HEK293 (cell line): Measurements from ENCODE around the gene TIE1.

ENCODE experiments used
- CTCF ChIA-PET: fragments of 350-600 bp; formaldehyde crosslinking; extraction: SDS; loops from one replicate; lab custom pipeline; 2021; ENCODE audit warnings: antibody characterized with exemption; lab: Yijun Ruan, JAX
- POLR2A ChIA-PET: fragments of 300-600 bp; formaldehyde crosslinking; extraction: SDS; loops from one replicate; lab custom pipeline; 2020; ENCODE audit warnings: antibody characterized with exemption, inconsistent platforms; lab: Yijun Ruan, JAX
- H3K27ac ChIP-seq: fragments of 200-500 bp; sonication (Bioruptor generic); 2 replicates; pipeline ENCODE4 v1.5.1; 2014; ENCODE audit warnings: low read depth, low read length, control low read depth, inconsistent platforms; ENCODE audit errors: extremely low read depth
- H3K36me3 ChIP-seq, 2 experiments: fragments of 200-500 bp in 1 of 2; sonication (Bioruptor generic) in 1 of 2; 1 replicate in 1 of 2; 2 replicates in 1 of 2; pipeline ENCODE4 v1.5.1; 2014 to 2017; ENCODE audit warnings: inconsistent platforms in 2 of 2, low read length in 2 of 2; ENCODE audit not compliant: control insufficient read depth in 2 of 2, insufficient read depth in 1 of 2
- H3K4me1 ChIP-seq: fragments of 200-500 bp; sonication (Bioruptor generic); 2 replicates; pipeline ENCODE4 v1.5.1; 2014; ENCODE audit warnings: mild to moderate bottlenecking, low read length, inconsistent platforms; ENCODE audit not compliant: control insufficient read depth, insufficient read depth
- H3K4me3 ChIP-seq: 2 replicates; pipeline ENCODE4 v1.5.1; 2011; ENCODE audit warnings: low read depth, mild to moderate bottlenecking, control low read depth, low read length, moderate library complexity
- H3K9me3 ChIP-seq: fragments of 200-500 bp; sonication (Bioruptor generic); 2 replicates; pipeline ENCODE4 v1.5.1; 2014; ENCODE audit warnings: low read depth, low read length, inconsistent platforms; ENCODE audit not compliant: control insufficient read depth, insufficient read depth
- CTCF ChIP-seq: fragments of 450-650 bp; formaldehyde crosslinking; IDR thresholded peaks from 2 replicates; pipeline ENCODE4 v1.5.1; 2016; ENCODE audit warnings: missing biosample characterization, missing genetic modification characterization
- ELK4 ChIP-seq: IDR thresholded peaks from 2 replicates; pipeline ENCODE4 v1.6.1; 2011; ENCODE audit warnings: mild to moderate bottlenecking, low read depth, low read length, borderline replicate concordance
- GLI4 ChIP-seq: fragments of 450-650 bp; formaldehyde crosslinking; IDR thresholded peaks from 2 replicates; pipeline ENCODE4 v1.5.1; 2016; ENCODE audit warnings: missing biosample characterization, missing genetic modification characterization
- GLIS1 ChIP-seq: fragments of 450-650 bp; formaldehyde crosslinking; IDR thresholded peaks from 2 replicates; pipeline ENCODE4 v1.5.1; 2016; ENCODE audit warnings: missing biosample characterization, missing genetic modification characterization
- MZF1 ChIP-seq: fragments of 450-650 bp; formaldehyde crosslinking; IDR thresholded peaks from 2 replicates; pipeline ENCODE4 v1.5.1; 2017; ENCODE audit warnings: missing biosample characterization, missing genetic modification characterization, borderline replicate concordance
- OSR2 ChIP-seq: fragments of 450-650 bp; formaldehyde crosslinking; IDR thresholded peaks from 2 replicates; pipeline ENCODE4 v1.5.1; 2016; ENCODE audit warnings: missing biosample characterization, missing genetic modification characterization
- RBAK ChIP-seq: fragments of 450-650 bp; formaldehyde crosslinking; IDR thresholded peaks from 2 replicates; pipeline ENCODE4 v1.5.1; 2016; ENCODE audit warnings: missing biosample characterization, missing genetic modification characterization
- SP3 ChIP-seq: fragments of 450-650 bp; formaldehyde crosslinking; IDR thresholded peaks from 2 replicates; pipeline ENCODE4 v1.5.1; 2016; ENCODE audit warnings: missing biosample characterization, missing genetic modification characterization
- ZFP3 ChIP-seq: fragments of 450-650 bp; formaldehyde crosslinking; IDR thresholded peaks from 2 replicates; pipeline ENCODE4 v1.5.1; 2016; ENCODE audit warnings: low read depth, missing biosample characterization, missing genetic modification characterization
- ZNF140 ChIP-seq: fragments of 450-650 bp; formaldehyde crosslinking; IDR thresholded peaks from 2 replicates; pipeline ENCODE4 v1.5.1; 2016; ENCODE audit warnings: missing biosample characterization, missing genetic modification characterization
- ZNF302 ChIP-seq: fragments of 450-650 bp; formaldehyde crosslinking; IDR thresholded peaks from 2 replicates; pipeline ENCODE4 v1.5.1; 2016; ENCODE audit warnings: missing biosample characterization, missing genetic modification characterization, low read depth
- ZNF501 ChIP-seq: fragments of 450-650 bp; formaldehyde crosslinking; IDR thresholded peaks from 2 replicates; pipeline ENCODE4 v1.5.1; 2016; ENCODE audit warnings: missing biosample characterization, missing genetic modification characterization
- ZNF561 ChIP-seq: fragments of 450-650 bp; IDR thresholded peaks from 2 replicates; pipeline ENCODE4 v1.5.1; 2018; ENCODE audit warnings: missing biosample characterization, missing genetic modification characterization, borderline replicate concordance
- ZSCAN5A ChIP-seq: fragments of 450-650 bp; formaldehyde crosslinking; IDR thresholded peaks from 2 replicates; pipeline ENCODE4 v1.5.1; 2016; ENCODE audit warnings: missing biosample characterization, missing genetic modification characterization
- TF ChIP-seq, protein P1 (sequence below): fragments of 450-650 bp; formaldehyde crosslinking; IDR thresholded peaks from 2 replicates; pipeline ENCODE4 v1.5.1; 2016; ENCODE audit warnings: missing biosample characterization, missing genetic modification characterization
- TF ChIP-seq, protein P2 (sequence below): fragments of 450-650 bp; formaldehyde crosslinking; IDR thresholded peaks from 2 replicates; pipeline ENCODE4 v1.5.1; 2016; ENCODE audit warnings: missing biosample characterization, missing genetic modification characterization
- TF ChIP-seq, protein P3 (sequence below): fragments of 450-650 bp; formaldehyde crosslinking; IDR thresholded peaks from 2 replicates; pipeline ENCODE4 v1.5.1; 2016; ENCODE audit warnings: missing biosample characterization, missing genetic modification characterization

The TIE1 gene

GRCh38 chr1:43366179-43366578, 65.4 kb downstream of the TIE1 start (continued):
- TF ChIP-seq CTCF (tag by site-specific recombination) (no peak), GLI4 (tag by site-specific recombination) (no peak), ZSCAN5A (no peak), OSR2 (no peak), GLIS1 (tag by site-specific recombination) (peak; percentile 62), ZNF302 (tag by site-specific recombination) (no peak)
- TF ChIP-seq, protein P1, sequence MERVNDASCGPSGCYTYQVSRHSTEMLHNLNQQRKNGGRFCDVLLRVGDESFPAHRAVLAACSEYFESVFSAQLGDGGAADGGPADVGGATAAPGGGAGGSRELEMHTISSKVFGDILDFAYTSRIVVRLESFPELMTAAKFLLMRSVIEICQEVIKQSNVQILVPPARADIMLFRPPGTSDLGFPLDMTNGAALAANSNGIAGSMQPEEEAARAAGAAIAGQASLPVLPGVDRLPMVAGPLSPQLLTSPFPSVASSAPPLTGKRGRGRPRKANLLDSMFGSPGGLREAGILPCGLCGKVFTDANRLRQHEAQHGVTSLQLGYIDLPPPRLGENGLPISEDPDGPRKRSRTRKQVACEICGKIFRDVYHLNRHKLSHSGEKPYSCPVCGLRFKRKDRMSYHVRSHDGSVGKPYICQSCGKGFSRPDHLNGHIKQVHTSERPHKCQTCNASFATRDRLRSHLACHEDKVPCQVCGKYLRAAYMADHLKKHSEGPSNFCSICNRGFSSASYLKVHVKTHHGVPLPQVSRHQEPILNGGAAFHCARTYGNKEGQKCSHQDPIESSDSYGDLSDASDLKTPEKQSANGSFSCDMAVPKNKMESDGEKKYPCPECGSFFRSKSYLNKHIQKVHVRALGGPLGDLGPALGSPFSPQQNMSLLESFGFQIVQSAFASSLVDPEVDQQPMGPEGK: 0 out of 2 replicates have a peak, but pooled peaks have one; percentile 6

DNA sequence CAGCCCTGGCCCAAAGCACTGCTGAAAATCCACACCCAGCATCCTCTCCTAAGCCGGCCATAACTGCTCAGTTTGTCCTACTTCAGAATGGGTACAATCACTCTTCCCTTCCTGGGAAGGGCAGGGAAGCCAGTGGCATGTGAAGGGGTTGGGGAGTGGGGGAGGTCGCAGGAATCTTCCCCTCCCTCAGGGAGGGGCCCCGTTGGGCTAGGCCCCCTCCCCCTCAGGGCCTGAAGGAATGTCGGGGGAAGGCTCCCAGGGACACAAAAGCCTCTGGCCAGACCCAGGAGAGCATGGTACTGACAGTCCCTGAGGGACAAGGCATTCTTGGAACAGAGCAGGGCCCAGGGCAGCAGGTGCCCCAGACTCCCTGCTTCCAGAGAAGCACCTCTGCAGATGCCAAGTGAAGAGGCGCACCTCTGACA, 65.8 kb downstream of the TIE1 start:
- H3K27ac ChIP-seq: no peak overlapping the region
- H3K4me1 ChIP-seq: peaks cover 8% of the 10 kb centered on the region; the same call in 1 of the 2 replicates
- no peak for TF ChIP-seq MZF1 (tag by site-specific recombination)
- TF ChIP-seq ZNF140: no peak
- TF ChIP-seq ZFP3: no peak
- no peak for TF ChIP-seq ZNF501 (tag by site-specific recombination)
- TF ChIP-seq SP3: 0 out of 2 replicates have a peak, but pooled peaks have one; percentile 10
- no peak for TF ChIP-seq ZNF561 (tag by site-specific recombination)
- TF ChIP-seq, protein P1: peak; percentile 15; the same call in 1 of the 2 replicates
- no peak for TF ChIP-seq ELK4
- TF ChIP-seq, protein P2, sequence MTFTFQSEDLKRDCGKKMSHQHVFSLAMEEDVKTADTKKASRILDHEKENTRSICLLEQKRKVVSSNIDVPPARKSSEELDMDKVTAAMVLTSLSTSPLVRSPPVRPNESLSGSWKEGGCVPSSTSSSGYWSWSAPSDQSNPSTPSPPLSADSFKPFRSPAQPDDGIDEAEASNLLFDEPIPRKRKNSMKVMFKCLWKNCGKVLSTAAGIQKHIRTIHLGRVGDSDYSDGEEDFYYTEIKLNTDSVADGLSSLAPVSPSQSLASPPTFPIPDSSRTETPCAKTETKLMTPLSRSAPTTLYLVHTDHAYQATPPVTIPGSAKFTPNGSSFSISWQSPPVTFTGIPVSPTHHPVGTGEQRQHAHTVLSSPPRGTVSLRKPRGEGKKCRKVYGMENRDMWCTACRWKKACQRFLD: no peak
- no peak for TF ChIP-seq RBAK (tag by site-specific recombination)
- TF ChIP-seq, protein P3, sequence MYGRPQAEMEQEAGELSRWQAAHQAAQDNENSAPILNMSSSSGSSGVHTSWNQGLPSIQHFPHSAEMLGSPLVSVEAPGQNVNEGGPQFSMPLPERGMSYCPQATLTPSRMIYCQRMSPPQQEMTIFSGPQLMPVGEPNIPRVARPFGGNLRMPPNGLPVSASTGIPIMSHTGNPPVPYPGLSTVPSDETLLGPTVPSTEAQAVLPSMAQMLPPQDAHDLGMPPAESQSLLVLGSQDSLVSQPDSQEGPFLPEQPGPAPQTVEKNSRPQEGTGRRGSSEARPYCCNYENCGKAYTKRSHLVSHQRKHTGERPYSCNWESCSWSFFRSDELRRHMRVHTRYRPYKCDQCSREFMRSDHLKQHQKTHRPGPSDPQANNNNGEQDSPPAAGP: peak; percentile 80
- TF ChIP-seq, all 188 proteins: peak for 3
- ChIA-PET CTCF (no interaction called here), POLR2A (interaction anchor here (0.6 to 2.7 kb wide), 4 partner anchors 8 to 341 kb away, joined by 3 to 34 read pairs (median 12); partner anchors contain the start of genes CDC20, MED8, ST3GAL3 and SZT2)
- H3K9me3 ChIP-seq: no peaks in the 10 kb centered on the region
- H3K36me3 ChIP-seq: peaks cover 12 to 43% of the 10 kb centered on the region in 2 experiments
- peak overlapping the region; percentile 51 for H3K4me3 ChIP-seq
